Pancreas (tissue), 10 donors: Measurements from ENCODE around the gene SH3BP4. TPM values are rescaled to one million over a fixed set of nuclear protein-coding genes. Genes with fewer than 3 reads are reported as not detected.

Experiments
- ATAC-seq, 4 donors: fragments of 200-7000 bp; cut with Tn5 transposase; one replicate each; pipeline versions ENCODE4 v1.8.0 to v1.9.1; 2020; ENCODE audit warnings: mild to moderate bottlenecking in 4 of 4, moderate library complexity in 4 of 4
- DNase-seq, 6 donors: peaks; one replicate each; pipeline ENCODE4 v3.0.0-alpha.2; 2020
- FAIRE-seq: peaks from 2 replicates; lab custom pipeline; 2012; peaks lifted over from hg19 to GRCh38; lab: Jason Lieb, UNC
- H3K27ac ChIP-seq, 4 donors: fragments of 200-600 bp; sonication (generic); 1 replicate in 3 of 4; 2 replicates in 1 of 4; pipeline versions ENCODE4 v1.5.0 to v1.8.0; 2020
- H3K27me3 ChIP-seq, 4 donors: fragments of 200-600 bp; one replicate each; pipeline ENCODE4 v1.8.0; 2021
- H3K36me3 ChIP-seq, 3 donors: fragments of 200-600 bp; sonication (generic) in 1 of 3; one replicate each; pipeline versions ENCODE4 v1.5.0 to v1.8.0; 2020 to 2021
- H3K4me1 ChIP-seq, 3 donors: fragments of 200-600 bp; one replicate each; pipeline ENCODE4 v1.8.0; 2021
- H3K4me3 ChIP-seq, 4 donors: fragments of 200-600 bp; sonication (generic) in 2 of 4; one replicate each; pipeline versions ENCODE4 v1.5.0 to v1.8.0; 2020 to 2021
- H3K9me3 ChIP-seq, 4 donors: fragments of 200-600 bp; one replicate each; pipeline ENCODE4 v1.8.0; 2021
- CTCF ChIP-seq, 4 donors: fragments of 200-600 bp; sonication (generic) in 3 of 4; IDR thresholded peaks; one replicate each; pipeline versions ENCODE4 v1.5.0 to v1.8.0; 2021; ENCODE audit warnings: antibody characterized with exemption in 4 of 4
- WGBS, 2 donors: extraction: QIAGEN DNeasy Blood & Tissue Kit; methylation state at CpG; one replicate each; pipeline ENCODE4 v1.1.7; 2013; 5-methylcytosine and 5-hydroxymethylcytosine counted together
- intact Hi-C, 3 donors: fragments of 100-400 bp; cut with DNase I; formaldehyde crosslinking; loops; one replicate each; pipeline versions ENCODE4 v1.11.1 to v1.14.2; 2022
- polyA plus RNA-seq, 2 donors: library from polyadenylated mRNA; stranded (reverse); fragments of 200-250 nt; gene quantifications; one replicate each; pipeline ENCODE4 v1.2.3, GENCODE V29; 2013
- total RNA-seq, 6 donors: library from RNA; stranded (reverse); fragmentation: NEBNext Ultra II Directional in 4 of 6; extraction: Animal tissue kit (Norgen Biotek cat#: 25700) in 4 of 6; gene quantifications; one replicate each; pipeline versions ENCODE4 v1.2.1 to v1.2.4, GENCODE V29; 2021 to 2023
- donor health status: healthy with polysubstance abuse.
- donor health status: DM: no; HTN: no; CAD: no; lungs with moderate emphysema.
- donor health status: DM: no; HTN: no; CAD: no.
- donor health status: control.
- donor health status: control.
- donor health status: Bipolar disorder and iron deficiency.
- donor health status: DM: yes; HTN: yes; CAD: no.
- donor health status: DM: no; HTN: no; CAD: no.
- donor health status: DM: no; HTN: no; CAD: no.
- donor health status: DM: yes; HTN: yes; CAD: no.

SH3BP4 gene
- total and polyA plus RNA-seq, 8 donors: 20.5 to 99.7 (median 62.8) TPM

DNA sequence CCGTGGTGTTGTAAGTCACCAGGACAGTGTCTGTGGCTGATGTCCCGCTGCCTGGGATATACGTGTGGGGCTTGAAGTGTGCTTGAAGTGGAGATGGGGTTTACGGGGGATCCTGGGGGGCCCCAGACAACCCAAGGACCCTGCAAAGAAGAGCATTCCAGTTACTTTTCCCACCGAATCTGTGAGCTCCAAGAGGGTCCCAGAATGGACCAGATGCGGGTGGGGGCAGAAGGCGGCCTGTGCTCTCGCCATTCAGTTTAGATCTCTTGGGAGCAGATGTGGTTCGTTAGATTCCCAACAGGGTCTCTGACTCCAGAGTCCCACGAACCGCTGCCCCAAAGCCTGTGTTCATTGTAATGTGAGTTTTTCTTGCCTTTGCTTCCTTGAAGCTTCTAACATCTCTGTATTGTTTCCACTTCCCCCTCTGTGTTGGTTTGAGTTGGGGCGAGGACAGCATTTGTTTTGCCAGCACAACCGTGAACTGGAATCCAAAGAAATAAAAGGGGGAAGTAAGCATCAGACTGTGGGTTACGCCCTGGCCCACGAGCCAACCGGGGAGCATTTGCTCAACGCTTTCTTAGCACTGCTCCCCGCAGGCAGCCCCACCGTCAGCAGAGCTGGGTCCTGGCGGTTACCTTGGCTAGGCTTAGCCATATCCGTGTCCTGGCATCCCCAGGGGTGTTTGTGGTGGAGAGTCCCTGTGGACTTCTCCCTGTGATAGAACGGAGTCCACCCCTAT lies 92.1 kb downstream of the SH3BP4 start:
- 65 to 72% methylated on average over 22 of the region's 22 CpGs for WGBS, 2 donors
- Histone ChIP-seq H3K9me3 (no peaks in the 10 kb centered on the region), H3K27ac (peak overlapping the region; percentile 35 to 87 (median 66)), H3K36me3 (peaks cover 0 to 42% (median 22%) of the 10 kb centered on the region in 3 donors), H3K27me3 (no peaks in the 10 kb centered on the region), H3K4me1 (peaks cover 38 to 53% (median 41%) of the 10 kb centered on the region in 3 donors), H3K4me3 (no peak overlapping the region)
- intact Hi-C loops: loop anchor here in 2 of 3 donors (10.0 kb wide), 2 partner anchors 49 to 89 kb away; partner anchors contain the start of gene SH3BP4 (in 1 of the 2)
- no peak for TF ChIP-seq CTCF (IDR thresholded peaks at IDR 0.05)
- FAIRE-seq: no peak
- DNase-seq: peak in 2 of 6 donors; percentile 50 to 63
- peak in 3 of 4 donors; percentile 3 to 23 (median 15) for ATAC-seq

DNA sequence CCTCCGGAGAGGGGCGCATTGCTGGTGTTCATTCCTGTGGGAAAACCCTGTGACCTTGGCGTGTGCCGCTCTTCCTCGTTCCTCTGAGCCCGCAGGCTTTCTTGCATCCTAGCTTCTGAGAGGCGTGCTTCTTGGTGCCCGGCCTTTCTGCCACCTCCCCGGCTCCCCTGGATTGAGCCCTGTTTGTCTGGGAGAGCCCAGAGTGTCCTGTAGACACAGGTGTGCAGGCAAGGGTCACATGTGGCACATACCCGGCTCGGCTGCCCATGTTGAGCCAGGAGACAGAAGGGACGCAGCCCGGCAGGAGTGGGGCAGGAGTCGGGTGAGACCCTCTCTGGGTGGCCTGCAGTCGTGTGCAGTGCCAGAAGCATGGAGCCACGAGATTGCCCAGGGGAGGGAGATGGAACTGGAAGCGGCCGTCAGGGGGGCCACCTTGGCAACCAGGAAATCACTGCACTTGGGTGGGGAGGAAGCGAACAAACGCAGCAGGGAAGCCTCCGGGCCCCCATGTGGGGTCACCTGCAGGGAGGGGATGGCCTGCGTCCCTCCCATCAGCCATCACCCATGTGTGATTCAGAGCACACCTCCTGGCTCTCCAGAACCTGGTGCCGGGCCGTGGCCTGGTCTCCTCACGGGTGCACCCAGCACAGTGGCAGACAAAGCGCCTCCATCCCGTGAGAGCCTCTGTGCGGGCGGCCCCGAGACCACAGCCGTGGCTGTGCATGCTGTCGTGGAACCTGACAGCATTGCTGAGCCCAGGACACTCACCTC lies 92.9 kb downstream of the SH3BP4 start:
- Histone ChIP-seq H3K4me1 (peaks cover 44 to 59% (median 46%) of the 10 kb centered on the region in 3 donors), H3K36me3 (peaks cover 0 to 42% (median 22%) of the 10 kb centered on the region in 3 donors), H3K27me3 (no peaks in the 10 kb centered on the region), H3K9me3 (no peaks in the 10 kb centered on the region), H3K4me3 (peak overlapping the region in 1 of 4 donors; percentile 6), H3K27ac (peak overlapping the region; percentile 35 to 87 (median 66))
- WGBS, 2 donors: 39 to 41% methylated on average over 32 of the region's 32 CpGs
- no peak for TF ChIP-seq CTCF (IDR thresholded peaks at IDR 0.05)
- FAIRE-seq (no peak), DNase-seq (peak in 2 of 6 donors; percentile 66 to 77), ATAC-seq (peak in 3 of 4 donors; percentile 8 to 15 (median 14))
- intact Hi-C loops: loop anchor here in 2 of 3 donors (10.0 kb wide), 2 partner anchors 50 to 90 kb away; partner anchors contain the start of gene SH3BP4 (in 1 of the 2)

DNA sequence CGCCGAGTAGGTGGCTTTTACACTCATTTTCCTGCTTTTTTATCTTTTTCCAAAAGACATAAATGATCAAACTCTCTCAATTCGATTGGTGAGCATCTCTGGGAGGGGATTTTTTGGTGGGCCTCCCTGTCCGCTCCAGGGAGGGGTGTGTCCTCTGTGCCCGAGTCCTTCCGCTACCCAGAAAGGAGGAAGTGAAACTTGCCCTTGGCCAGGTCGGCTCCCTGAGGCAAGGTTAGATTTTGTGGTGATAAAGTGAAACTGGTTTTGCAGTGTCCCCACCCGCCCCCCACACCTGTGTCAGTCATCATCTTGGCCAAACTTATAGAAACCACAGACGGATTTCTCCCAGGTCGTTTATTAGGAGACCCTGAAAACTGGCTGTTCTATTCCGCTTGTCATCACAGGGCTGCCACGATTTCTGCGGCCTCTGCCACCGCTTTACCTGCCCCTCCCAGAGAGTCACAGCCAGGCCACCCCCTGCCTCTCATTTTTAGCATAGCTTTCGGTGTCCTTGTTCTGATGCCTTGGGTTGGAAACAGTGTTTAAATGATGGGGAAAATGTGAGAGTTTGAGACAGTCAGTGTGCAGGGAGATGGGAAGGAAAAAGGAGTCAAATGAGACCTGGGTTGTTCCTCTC lies 93.6 kb downstream of the SH3BP4 start:
- Histone ChIP-seq H3K4me1 (peaks cover 52 to 66% (median 54%) of the 10 kb centered on the region in 3 donors), H3K27me3 (no peaks in the 10 kb centered on the region), H3K9me3 (no peaks in the 10 kb centered on the region), H3K27ac (peak overlapping the region; percentile 35 to 87 (median 66)), H3K36me3 (peaks cover 0 to 42% (median 22%) of the 10 kb centered on the region in 3 donors), H3K4me3 (peak overlapping the region in 1 of 4 donors; percentile 6)
- TF ChIP-seq CTCF (IDR thresholded peaks at IDR 0.05): no peak
- peak in 2 of 4 donors; percentile 7 to 8 for ATAC-seq
- 32 to 34% methylated on average over 15 of the region's 15 CpGs for WGBS, 2 donors
- intact Hi-C loops: loop anchor here in 2 of 3 donors (10.0 kb wide), 2 partner anchors 51 to 91 kb away; partner anchors contain the start of gene SH3BP4 (in 1 of the 2)
- peak in 2 of 6 donors; percentile 49 to 55 for DNase-seq
- FAIRE-seq: no peak

DNA sequence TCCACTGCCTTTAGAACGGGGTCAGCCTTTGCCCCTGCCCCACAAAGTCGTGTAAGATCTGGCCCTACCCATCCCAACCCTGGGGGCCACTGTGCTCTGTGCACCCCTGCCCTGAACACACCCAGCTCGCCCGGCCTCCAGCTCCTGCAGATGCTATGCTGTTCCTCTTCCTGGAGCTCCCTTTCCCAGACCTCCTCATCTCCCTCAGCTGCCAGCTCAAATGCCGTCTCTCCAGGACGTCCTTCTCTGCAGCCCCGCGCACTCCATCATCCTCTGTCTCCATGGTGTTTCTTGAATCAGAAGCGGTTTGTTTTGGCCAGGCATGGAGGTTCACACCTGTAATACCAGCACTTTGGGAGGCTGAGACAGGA lies 94.1 kb downstream of the SH3BP4 start:
- Histone ChIP-seq H3K4me3 (no peak overlapping the region), H3K27ac (peak overlapping the region; percentile 35 to 87 (median 66)), H3K36me3 (peaks cover 0 to 38% (median 20%) of the 10 kb centered on the region in 3 donors), H3K4me1 (peaks cover 55 to 71% (median 59%) of the 10 kb centered on the region in 3 donors), H3K27me3 (no peaks in the 10 kb centered on the region), H3K9me3 (no peaks in the 10 kb centered on the region)
- ATAC-seq (no peak), DNase-seq (peak in 2 of 6 donors; percentile 55 to 58), FAIRE-seq (no peak)
- WGBS, 2 donors: 74 to 76% methylated on average over 9 of the region's 9 CpGs
- no peak for TF ChIP-seq CTCF (IDR thresholded peaks at IDR 0.05)
- intact Hi-C loops: loop anchor here in 2 of 3 donors (10.0 kb wide), 2 partner anchors 51 to 91 kb away; partner anchors contain the start of gene SH3BP4 (in 1 of the 2)
